Epidermal melanocyte (primary cell): ENCODE results near the gene INSYN2B.

Experiments used
- DNase-seq: peaks from one replicate; pipeline ENCODE4 v3.0.0; 2011; ENCODE audit warnings: low spot score; ENCODE audit not compliant: insufficient read length

Gene INSYN2B

GRCh38 chr5:169980418-169981053 is at the start of gene INSYN2B:
Gene INSYN2B (minus strand): TSS chr5:169980495. CDS start chr5:169883898, 96,597 bp downstream.
- DNase-seq: peak; percentile 82

- no peak for DNase-seq
Measured at GRCh38 chr5:170028124-170028523, 47.8 kb upstream of the INSYN2B start.

- DNase-seq: no peak
Measured at GRCh38 chr5:170025853-170026252, 45.6 kb upstream of the INSYN2B start.

- no peak for DNase-seq
Measured at GRCh38 chr5:170021506-170021905, 41.2 kb upstream of the INSYN2B start.

- DNase-seq: no peak
Measured at GRCh38 chr5:170020423-170020822, 40.1 kb upstream of the INSYN2B start.

GRCh38 chr5:170012622-170013021 is 32.3 kb upstream of the INSYN2B start:
- DNase-seq: no peak

GRCh38 chr5:170011751-170012150 is 31.5 kb upstream of the INSYN2B start:
- no peak for DNase-seq

- no peak for DNase-seq
Measured at GRCh38 chr5:170010595-170010994, 30.3 kb upstream of the INSYN2B start.

- no peak for DNase-seq
Measured at GRCh38 chr5:170008376-170008775, 28.1 kb upstream of the INSYN2B start.

GRCh38 chr5:170006021-170006420 is 25.7 kb upstream of the INSYN2B start:
- DNase-seq: no peak

- DNase-seq: no peak
Measured at GRCh38 chr5:170000155-170000554, 19.9 kb upstream of the INSYN2B start.

GRCh38 chr5:169999621-170000020 is 19.3 kb upstream of the INSYN2B start:
- DNase-seq: no peak

- DNase-seq: no peak
Measured at GRCh38 chr5:169997798-169998197, 17.5 kb upstream of the INSYN2B start.

GRCh38 chr5:169993485-169993790 is 13.1 kb upstream of the INSYN2B start:
- no peak for DNase-seq

- DNase-seq: no peak
Measured at GRCh38 chr5:169992789-169993484, 12.6 kb upstream of the INSYN2B start.

GRCh38 chr5:169991115-169991869 is 11.0 kb upstream of the INSYN2B start:
- DNase-seq: no peak

GRCh38 chr5:169989365-169989764 is 9.1 kb upstream of the INSYN2B start:
- DNase-seq: no peak

- no peak for DNase-seq
Measured at GRCh38 chr5:169988947-169989346, 8.7 kb upstream of the INSYN2B start.

GRCh38 chr5:169988206-169988605 is 7.9 kb upstream of the INSYN2B start:
- DNase-seq: no peak

GRCh38 chr5:169979871-169980270 is 424 bp downstream of the INSYN2B start:
- DNase-seq: no peak

- DNase-seq: no peak
Measured at GRCh38 chr5:169978714-169979113, 1.6 kb downstream of the INSYN2B start.

GRCh38 chr5:169974121-169974770 is 6.0 kb downstream of the INSYN2B start:
- DNase-seq: no peak
